ENCODE measurements around the gene MUC22.
"Not testable (repeated sequence)": the region's sequence is repeated elsewhere in the genome, so short reads cannot be mapped to it uniquely, and the experiment has no call there.

MUC22 gene

GRCh38 chr6:31038559-31038958 is 28.3 kb downstream of the MUC22 start:
- no peak for DNase-seq (ENCODE audit: low read depth)

- DNase-seq (ENCODE audit: low read depth): no peak
These were observed 30.5 kb downstream of the MUC22 start for GRCh38 chr6:31040801-31041200.

- DNase-seq (ENCODE audit: low read depth): no peak
These were observed 31.2 kb downstream of the MUC22 start for GRCh38 chr6:31041372-31041974.

- peak; percentile 62 for DNase-seq (ENCODE audit: low read depth)
These were observed 32.5 kb downstream of the MUC22 start for GRCh38 chr6:31042806-31043205.

- DNase-seq (ENCODE audit: low read depth): no peak
These were observed 37.8 kb downstream of the MUC22 start for GRCh38 chr6:31048099-31048498.

- DNase-seq (ENCODE audit: low read depth): peak; percentile 53
These were observed 39.2 kb downstream of the MUC22 start for GRCh38 chr6:31049518-31049917.

GRCh38 chr6:31053187-31053586 is 42.9 kb downstream of the MUC22 start:
- DNase-seq (ENCODE audit: low read depth): not testable (repeated sequence)

- peak; percentile 19 for DNase-seq (ENCODE audit: low read depth)
These were observed 43.6 kb downstream of the MUC22 start for GRCh38 chr6:31053873-31054272.

GRCh38 chr6:31055441-31055840 is 45.2 kb downstream of the MUC22 start:
- DNase-seq (ENCODE audit: low read depth): no peak

GRCh38 chr6:31057426-31058003 is 47.2 kb downstream of the MUC22 start:
- no peak for DNase-seq (ENCODE audit: low read depth)

- DNase-seq (ENCODE audit: low read depth): peak; percentile 90
These were observed 48.0 kb downstream of the MUC22 start for GRCh38 chr6:31058128-31058894.

GRCh38 chr6:31060145-31060544 is 49.9 kb downstream of the MUC22 start:
- DNase-seq (ENCODE audit: low read depth): no peak

- DNase-seq (ENCODE audit: low read depth): no peak
These were observed 53.7 kb downstream of the MUC22 start for GRCh38 chr6:31063906-31064435.

- no peak for DNase-seq (ENCODE audit: low read depth)
These were observed 55.3 kb downstream of the MUC22 start for GRCh38 chr6:31065556-31065955.

GRCh38 chr6:31067028-31067427 is 56.8 kb downstream of the MUC22 start:
- DNase-seq (ENCODE audit: low read depth): not testable (repeated sequence)

- not testable (repeated sequence) for DNase-seq (ENCODE audit: low read depth)
These were observed 57.8 kb downstream of the MUC22 start for GRCh38 chr6:31067891-31068668.

- DNase-seq (ENCODE audit: low read depth): peak; percentile 84
These were observed 58.5 kb downstream of the MUC22 start for GRCh38 chr6:31068669-31069340.

- peak; percentile 84 for DNase-seq (ENCODE audit: low read depth)
These were observed 60.5 kb downstream of the MUC22 start for GRCh38 chr6:31070711-31071197.

GRCh38 chr6:31074401-31074800 is 64.1 kb downstream of the MUC22 start:
- no peak for DNase-seq (ENCODE audit: low read depth)

- DNase-seq (ENCODE audit: low read depth): peak; percentile 83
These were observed 65.3 kb downstream of the MUC22 start for GRCh38 chr6:31075528-31075927.

- DNase-seq (ENCODE audit: low read depth): no peak
These were observed 66.3 kb downstream of the MUC22 start for GRCh38 chr6:31076611-31077010.
